Common myeloid progenitor, CD34-positive (primary cell): ENCODE measurements around the gene PHKA2.

Experiments
- CTCF ChIA-PET: fragments of 350-600 bp; sonication (Branson Sonifier 250); formaldehyde crosslinking; loops from one replicate; lab custom pipeline; 2021; ENCODE audit warnings: antibody characterized with exemption; lab: Charles Lee
- POLR2A ChIA-PET: fragments of 350-600 bp; sonication (Branson Sonifier 250); formaldehyde crosslinking; loops from one replicate; lab custom pipeline; 2021; ENCODE audit warnings: antibody characterized with exemption; lab: Charles Lee
- DNase-seq, 3 donors: peaks; one replicate each; pipeline versions ENCODE4 v3.0.0 to v3.0.0-alpha.2; 2013
- H3K27ac ChIP-seq, 2 experiments: 1 replicate in 1 of 2; 2 replicates in 1 of 2; pipeline ENCODE4 v1.7.0; 2013; ENCODE audit warnings: inconsistent platforms in 2 of 2, low read length in 2 of 2, mild to moderate bottlenecking in 2 of 2, low read depth in 1 of 2, moderate library complexity in 1 of 2; ENCODE audit not compliant: severe bottlenecking in 2 of 2, insufficient read depth in 1 of 2, poor library complexity in 1 of 2
- H3K27me3 ChIP-seq, 5 experiments: replicated peaks in 2 of 5; 1 replicate in 3 of 5; 2 replicates in 2 of 5; pipeline versions ENCODE4 v1.6.1 to v1.7.0; 2013; ENCODE audit warnings: low read length in 4 of 5, mild to moderate bottlenecking in 2 of 5, moderate library complexity in 2 of 5, inconsistent platforms in 1 of 5; ENCODE audit not compliant: insufficient read depth in 5 of 5, control insufficient read depth in 4 of 5
- H3K36me3 ChIP-seq, 4 experiments: 1 replicate in 2 of 4; 2 replicates in 2 of 4; pipeline versions ENCODE4 v1.6.1 to v1.7.0; 2013; ENCODE audit warnings: low read length in 3 of 4, control low read depth in 1 of 4, mild to moderate bottlenecking in 1 of 4; ENCODE audit not compliant: control insufficient read depth in 4 of 4, insufficient read depth in 4 of 4
- H3K4me1 ChIP-seq, 4 experiments: 1 replicate in 3 of 4; 2 replicates in 1 of 4; pipeline versions ENCODE4 v1.6.1 to v1.7.1; 2013; ENCODE audit warnings: low read length in 3 of 4, mild to moderate bottlenecking in 3 of 4, control low read depth in 1 of 4, inconsistent platforms in 1 of 4, moderate library complexity in 1 of 4; ENCODE audit not compliant: control insufficient read depth in 4 of 4, insufficient read depth in 4 of 4; ENCODE audit errors: control extremely low read depth in 1 of 4
- H3K4me3 ChIP-seq, 7 experiments: 1 replicate in 4 of 7; 2 replicates in 3 of 7; pipeline versions ENCODE4 v1.5.1 to v1.7.0; 2013; ENCODE audit warnings: mild to moderate bottlenecking in 7 of 7, low read length in 6 of 7, moderate library complexity in 6 of 7, inconsistent platforms in 2 of 7, low read depth in 2 of 7, control low read depth in 1 of 7; ENCODE audit not compliant: insufficient read depth in 4 of 7, control insufficient read depth in 1 of 7; ENCODE audit errors: extremely low read depth in 1 of 7
- H3K9me3 ChIP-seq, 5 experiments: 1 replicate in 4 of 5; 2 replicates in 1 of 5; pipeline versions ENCODE4 v1.6.1 to v1.7.1; 2013; ENCODE audit warnings: low read length in 4 of 5, mild to moderate bottlenecking in 2 of 5, inconsistent platforms in 1 of 5, low read depth in 1 of 5, moderate library complexity in 1 of 5; ENCODE audit not compliant: control insufficient read depth in 4 of 5, insufficient read depth in 2 of 5; ENCODE audit errors: control extremely low read depth in 1 of 5
- WGBS: methylation state at CpG from one replicate; pipeline ENCODE4 v1.1.5; 2013; ENCODE audit not compliant: insufficient coverage; 5-methylcytosine and 5-hydroxymethylcytosine counted together

The PHKA2 gene

GRCh38 chrX:18995221-18995620, 11.3 kb upstream of the PHKA2 start:
- Histone ChIP-seq H3K9me3 (no peaks in the 10 kb centered on the region), H3K27me3 (peaks cover 0 to 2% (median 0%) of the 10 kb centered on the region in 5 experiments), H3K36me3 (no peaks in the 10 kb centered on the region), H3K27ac (no peak overlapping the region), H3K4me1 (no peaks in the 10 kb centered on the region), H3K4me3 (no peak overlapping the region)
- 100% methylated on average over 2 of the region's 3 CpGs for WGBS
- DNase-seq = no peak
- ChIA-PET POLR2A (no interaction called here), CTCF (interaction anchor here (0.6 kb wide), 1 partner anchor 48 kb away, joined by 4 read pairs; no protein-coding TSS in a partner anchor)

- POLR2A ChIA-PET = no interaction called here
- no peak overlapping the region for H3K4me3 ChIP-seq
- 100% methylated on average over 1 of the region's 3 CpGs for WGBS
Measured at GRCh38 chrX:18994713-18995112, 10.8 kb upstream of the PHKA2 start.

GRCh38 chrX:18992829-18993228, 8.9 kb upstream of the PHKA2 start:
- ChIA-PET POLR2A (no interaction called here), CTCF (interaction anchor here (0.6 kb wide), 1 partner anchor 25 kb away, joined by 3 read pairs; no protein-coding TSS in a partner anchor)
- H3K27me3 ChIP-seq = peaks cover 0 to 2% (median 0%) of the 10 kb centered on the region in 5 experiments
- WGBS = 92% methylated on average over 5 of the region's 7 CpGs
- H3K4me1 ChIP-seq = no peaks in the 10 kb centered on the region
- DNase-seq = no peak
- no peak overlapping the region for H3K4me3 ChIP-seq
- no peak overlapping the region for H3K27ac ChIP-seq
- no peaks in the 10 kb centered on the region for H3K9me3 ChIP-seq
- no peaks in the 10 kb centered on the region for H3K36me3 ChIP-seq

More at GRCh38 chrX:18994713-18995112, 10.8 kb upstream of the PHKA2 start:
- CTCF ChIA-PET = no interaction called here
- DNase-seq = no peak
- no peaks in the 10 kb centered on the region for H3K36me3 ChIP-seq
- H3K27me3 ChIP-seq = peaks cover 0 to 2% (median 0%) of the 10 kb centered on the region in 5 experiments
- H3K27ac ChIP-seq = no peak overlapping the region
- H3K4me1 ChIP-seq = no peaks in the 10 kb centered on the region
- no peaks in the 10 kb centered on the region for H3K9me3 ChIP-seq

- WGBS = 53% methylated on average over 2 of the region's 4 CpGs
- Histone ChIP-seq H3K4me1 (peaks cover 5 to 14% (median 8%) of the 10 kb centered on the region in 4 experiments), H3K9me3 (no peaks in the 10 kb centered on the region), H3K36me3 (peaks cover 0 to 3% (median under 1%) of the 10 kb centered on the region in 4 experiments), H3K27ac (peak overlapping the region; percentile 80 to 92), H3K4me3 (peak overlapping the region; percentile 55 to 88 (median 70)), H3K27me3 (peaks cover 0 to 15% (median 0%) of the 10 kb centered on the region in 5 experiments)
- DNase-seq = no peak
- POLR2A ChIA-PET = no interaction called here
- CTCF ChIA-PET = interaction anchor here (0.9 to 1.2 kb wide), 3 partner anchors 11 to 349 kb away, joined by 3 to 4 read pairs (median 3); no protein-coding TSS in a partner anchor
Measured at GRCh38 chrX:18985186-18985435, 1.2 kb upstream of the PHKA2 start.

DNA sequence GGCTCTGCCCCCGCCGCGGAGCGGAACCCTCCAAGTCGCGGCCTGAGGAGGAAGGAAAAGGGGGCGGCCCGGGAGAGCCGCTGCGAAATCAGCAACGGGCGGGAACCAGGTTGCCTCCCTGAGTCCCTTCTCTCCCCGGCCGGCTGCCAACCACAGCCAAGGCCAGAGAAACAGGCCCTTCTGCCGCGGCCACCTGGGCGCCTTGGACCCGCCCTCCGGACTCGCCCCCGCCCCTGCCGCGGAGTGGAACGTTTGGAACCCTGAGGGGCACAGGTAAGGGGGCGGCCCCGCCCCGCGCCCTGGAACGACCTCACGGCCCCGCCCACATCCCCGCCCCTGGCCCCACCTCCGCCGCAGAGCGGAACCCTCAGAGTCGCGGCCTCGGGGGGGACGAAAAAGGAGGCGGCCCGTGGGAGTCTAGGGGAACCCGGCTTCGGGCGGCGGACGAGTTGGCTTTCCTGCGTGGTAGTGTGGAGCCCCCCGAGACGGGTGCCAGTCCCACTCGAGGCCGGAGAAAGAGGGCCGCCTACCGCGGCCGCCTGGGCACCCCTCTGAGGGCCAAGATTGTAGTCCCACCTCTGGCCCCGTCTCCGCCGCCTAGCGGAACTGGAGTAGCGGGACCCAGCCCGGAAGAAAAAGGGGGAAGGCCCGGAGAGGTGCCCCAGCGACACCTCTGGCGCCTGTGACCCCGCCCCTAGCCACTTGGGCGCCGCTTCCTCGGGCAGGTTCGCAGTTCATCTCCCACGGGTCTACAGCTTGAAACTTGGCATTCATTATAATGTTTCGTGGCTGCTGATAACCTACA, 669 bp upstream of the PHKA2 start:
- peaks cover 0 to 3% (median under 1%) of the 10 kb centered on the region in 4 experiments for H3K36me3 ChIP-seq
- POLR2A ChIA-PET = no interaction called here
- CTCF ChIA-PET = interaction anchor here (0.9 to 1.2 kb wide), 2 partner anchors 11 to 349 kb away, joined by 3 read pairs; no protein-coding TSS in a partner anchor
- peaks cover 0 to 15% (median 0%) of the 10 kb centered on the region in 5 experiments for H3K27me3 ChIP-seq
- 27% methylated on average over 42 of the region's 71 CpGs for WGBS
- no peaks in the 10 kb centered on the region for H3K9me3 ChIP-seq
- peaks cover 5 to 14% (median 8%) of the 10 kb centered on the region in 4 experiments for H3K4me1 ChIP-seq
- H3K27ac ChIP-seq = peak overlapping the region; percentile 80 to 92
- H3K4me3 ChIP-seq = peak overlapping the region; percentile 55 to 88 (median 70)
- peak; percentile 81 to 90 (median 89) for DNase-seq

- peaks cover 5 to 14% (median 8%) of the 10 kb centered on the region in 4 experiments for H3K4me1 ChIP-seq
- no peak overlapping the region for H3K4me3 ChIP-seq
- no peak overlapping the region for H3K27ac ChIP-seq
- peaks cover 0 to 3% (median under 1%) of the 10 kb centered on the region in 4 experiments for H3K36me3 ChIP-seq
- DNase-seq = no peak
- H3K9me3 ChIP-seq = no peaks in the 10 kb centered on the region
- ChIA-PET CTCF (no interaction called here), POLR2A (no interaction called here)
- H3K27me3 ChIP-seq = peaks cover 0 to 15% (median 0%) of the 10 kb centered on the region in 5 experiments
- no CpG with 5 or more reads among the region's 6 CpGs for WGBS
Measured at GRCh38 chrX:18981124-18981807, 2.6 kb downstream of the PHKA2 start.
